HepG2 (cell line): ENCODE data around the gene VEGFB. TPM values are rescaled to one million over a fixed set of nuclear protein-coding genes. Genes with fewer than 3 reads are reported as not detected.
A peak's percentile ranks its signal among the peaks of the same experiment; 100 is the strongest.

Source experiments
- FOXJ3 ChIP-seq: sonication (generic); formaldehyde crosslinking; IDR thresholded peaks from 2 replicates; pipeline ENCODE4 v1.4.0; 2020; ENCODE audit warnings: missing genetic modification reagents, mild to moderate bottlenecking, borderline replicate concordance
- KLF13 ChIP-seq: sonication (generic); formaldehyde crosslinking; IDR thresholded peaks from 2 replicates; pipeline ENCODE4 v1.4.0; 2020; ENCODE audit warnings: mild to moderate bottlenecking, missing genetic modification reagents
- MAFG ChIP-seq: sonication (generic); formaldehyde crosslinking; IDR thresholded peaks from 2 replicates; pipeline ENCODE4 v1.5.1; 2020; ENCODE audit warnings: mild to moderate bottlenecking, missing genetic modification reagents
- MEIS1 ChIP-seq: sonication (generic); formaldehyde crosslinking; IDR thresholded peaks from 2 replicates; pipeline ENCODE4 v1.9.0; 2021; ENCODE audit warnings: mild to moderate bottlenecking, missing genetic modification reagents, moderate library complexity, borderline replicate concordance
- THYN1 ChIP-seq: sonication (generic); formaldehyde crosslinking; IDR thresholded peaks from 2 replicates; pipeline ENCODE4 v1.8.1; 2023; ENCODE audit warnings: low read depth, mild to moderate bottlenecking, moderate library complexity, missing genetic modification reagents, borderline replicate concordance
- U2AF1 ChIP-seq: fragments of 200-400 bp; formaldehyde crosslinking; optimal IDR thresholded peaks from 2 replicates; pipeline ENCODE3; 2017; ENCODE audit warnings: mild to moderate bottlenecking, low read depth, low read length
- ZNF788 ChIP-seq: sonication (generic); formaldehyde crosslinking; IDR thresholded peaks from 2 replicates; pipeline ENCODE4 v1.5.0; 2020; ENCODE audit warnings: mild to moderate bottlenecking, missing genetic modification reagents, borderline replicate concordance
- polyA plus RNA-seq, 8 experiments: library from polyadenylated mRNA; depleted of rRNA in 3 of 8; stranded (reverse) in 7 of 8; unstranded in 1 of 8; fragments of >200 nt; fragmentation: Illumina TruSeq in 4 of 8; extraction: Trizol in 4 of 8; gene quantifications; 2 replicates each; pipeline versions ENCODE4 v1.2.1 to v1.2.3, GENCODE V29; 2011 to 2016; ENCODE audit warnings: low read depth in 4 of 8, missing spikeins in 1 of 8, mixed read lengths in 1 of 8; ENCODE audit not compliant: insufficient read depth in 1 of 8
- total RNA-seq, 5 experiments: library from RNA; depleted of rRNA; stranded (reverse); fragments of >200 nt; fragmentation: Illumina TruSeq; extraction: Trizol; gene quantifications; 2 replicates each; pipeline ENCODE4 v1.2.3, GENCODE V29; 2016; ENCODE audit warnings: low read depth in 1 of 5
- TF ChIP-seq, protein P1 (sequence below): sonication (generic); formaldehyde crosslinking; IDR thresholded peaks from 2 replicates; pipeline ENCODE4 v1.4.0; 2020; ENCODE audit warnings: missing genetic modification reagents
- TF ChIP-seq, protein P2 (sequence below): IDR thresholded peaks from 2 replicates; pipeline ENCODE4 v1.6.1; 2016
- TF ChIP-seq, protein P3 (sequence below): sonication (generic); formaldehyde crosslinking; IDR thresholded peaks from 2 replicates; pipeline ENCODE4 v1.4.0; 2020; ENCODE audit warnings: mild to moderate bottlenecking, missing genetic modification reagents
- TF ChIP-seq, protein P4 (sequence below): sonication (generic); formaldehyde crosslinking; IDR thresholded peaks from 2 replicates; pipeline ENCODE4 v1.4.0; 2020; ENCODE audit warnings: low read depth, missing genetic modification reagents

The VEGFB gene
- total and polyA plus RNA-seq, 2 of the 13 experiments (the other 11 are each of a cell fraction or from before 2014, with no cell fraction given): 9.0 to 11.3 TPM

DNA sequence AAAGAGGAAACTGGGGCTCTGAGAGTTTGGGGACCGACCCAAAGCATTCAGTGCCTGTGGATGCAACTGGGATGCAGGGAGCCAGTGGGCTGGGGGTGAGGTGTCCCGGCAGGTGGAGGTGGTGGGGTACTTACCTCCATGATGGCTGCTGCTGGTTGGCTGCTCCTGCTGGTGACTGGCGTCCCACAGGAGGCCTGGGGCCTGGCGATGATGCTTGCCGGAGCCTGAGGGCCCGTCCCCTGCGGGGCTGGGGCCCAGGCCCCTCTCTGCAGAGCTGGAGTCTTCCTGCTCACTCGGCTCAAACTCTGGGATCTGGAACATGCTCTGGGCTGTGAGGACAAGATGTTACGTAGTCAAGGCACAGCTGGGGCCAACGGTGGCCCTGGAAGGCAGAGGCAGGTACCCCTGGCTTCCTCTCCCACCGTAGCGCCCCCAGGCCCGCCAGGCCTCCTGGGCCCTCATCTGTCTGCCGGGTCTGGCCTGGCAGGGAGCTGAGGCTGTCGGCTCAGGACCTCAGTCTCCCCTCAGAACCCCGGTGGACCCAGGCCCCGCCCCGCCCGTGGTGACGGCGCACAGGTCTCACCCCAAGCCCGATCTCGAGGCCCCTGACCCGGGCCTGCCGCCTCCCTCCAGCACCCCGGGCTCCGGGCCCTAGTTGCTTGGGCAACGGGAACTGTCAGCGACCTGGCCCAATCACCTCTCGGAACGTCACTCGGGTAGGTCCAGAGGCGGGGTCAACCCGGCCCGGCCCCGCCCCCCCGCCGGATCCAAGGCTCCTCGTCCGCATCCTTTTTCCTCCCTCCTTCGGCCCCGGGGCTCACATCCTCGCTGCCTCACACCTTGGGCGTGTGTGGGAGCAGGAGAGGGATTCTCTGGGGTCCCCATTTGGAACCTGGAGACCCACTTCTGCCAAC is 49.9 kb downstream of the VEGFB start, which contains the start of gene BAD (continued):
- TF ChIP-seq, protein P1, sequence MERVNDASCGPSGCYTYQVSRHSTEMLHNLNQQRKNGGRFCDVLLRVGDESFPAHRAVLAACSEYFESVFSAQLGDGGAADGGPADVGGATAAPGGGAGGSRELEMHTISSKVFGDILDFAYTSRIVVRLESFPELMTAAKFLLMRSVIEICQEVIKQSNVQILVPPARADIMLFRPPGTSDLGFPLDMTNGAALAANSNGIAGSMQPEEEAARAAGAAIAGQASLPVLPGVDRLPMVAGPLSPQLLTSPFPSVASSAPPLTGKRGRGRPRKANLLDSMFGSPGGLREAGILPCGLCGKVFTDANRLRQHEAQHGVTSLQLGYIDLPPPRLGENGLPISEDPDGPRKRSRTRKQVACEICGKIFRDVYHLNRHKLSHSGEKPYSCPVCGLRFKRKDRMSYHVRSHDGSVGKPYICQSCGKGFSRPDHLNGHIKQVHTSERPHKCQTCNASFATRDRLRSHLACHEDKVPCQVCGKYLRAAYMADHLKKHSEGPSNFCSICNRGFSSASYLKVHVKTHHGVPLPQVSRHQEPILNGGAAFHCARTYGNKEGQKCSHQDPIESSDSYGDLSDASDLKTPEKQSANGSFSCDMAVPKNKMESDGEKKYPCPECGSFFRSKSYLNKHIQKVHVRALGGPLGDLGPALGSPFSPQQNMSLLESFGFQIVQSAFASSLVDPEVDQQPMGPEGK (CRISPR knock-in tag): peak; percentile 41; the same call in 1 of the 2 replicates
- TF ChIP-seq, protein P2, sequence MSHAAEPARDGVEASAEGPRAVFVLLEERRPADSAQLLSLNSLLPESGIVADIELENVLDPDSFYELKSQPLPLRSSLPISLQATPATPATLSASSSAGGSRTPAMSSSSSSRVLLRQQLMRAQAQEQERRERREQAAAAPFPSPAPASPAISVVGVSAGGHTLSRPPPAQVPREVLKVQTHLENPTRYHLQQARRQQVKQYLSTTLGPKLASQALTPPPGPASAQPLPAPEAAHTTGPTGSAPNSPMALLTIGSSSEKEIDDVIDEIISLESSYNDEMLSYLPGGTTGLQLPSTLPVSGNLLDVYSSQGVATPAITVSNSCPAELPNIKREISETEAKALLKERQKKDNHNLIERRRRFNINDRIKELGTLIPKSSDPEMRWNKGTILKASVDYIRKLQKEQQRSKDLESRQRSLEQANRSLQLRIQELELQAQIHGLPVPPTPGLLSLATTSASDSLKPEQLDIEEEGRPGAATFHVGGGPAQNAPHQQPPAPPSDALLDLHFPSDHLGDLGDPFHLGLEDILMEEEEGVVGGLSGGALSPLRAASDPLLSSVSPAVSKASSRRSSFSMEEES (CRISPR knock-in tag): no peak
- TF ChIP-seq THYN1 (CRISPR knock-in tag) (no peak), U2AF1 (peak; percentile 56), ZNF788 (CRISPR knock-in tag) (0 out of 2 replicates have a peak, but pooled peaks have one; percentile 28), FOXJ3 (CRISPR knock-in tag) (no peak), MEIS1 (CRISPR knock-in tag) (peak; percentile 92; the same call in 1 of the 2 replicates), KLF13 (CRISPR knock-in tag) (no peak), MAFG (CRISPR knock-in tag) (no peak)
- TF ChIP-seq, protein P3, sequence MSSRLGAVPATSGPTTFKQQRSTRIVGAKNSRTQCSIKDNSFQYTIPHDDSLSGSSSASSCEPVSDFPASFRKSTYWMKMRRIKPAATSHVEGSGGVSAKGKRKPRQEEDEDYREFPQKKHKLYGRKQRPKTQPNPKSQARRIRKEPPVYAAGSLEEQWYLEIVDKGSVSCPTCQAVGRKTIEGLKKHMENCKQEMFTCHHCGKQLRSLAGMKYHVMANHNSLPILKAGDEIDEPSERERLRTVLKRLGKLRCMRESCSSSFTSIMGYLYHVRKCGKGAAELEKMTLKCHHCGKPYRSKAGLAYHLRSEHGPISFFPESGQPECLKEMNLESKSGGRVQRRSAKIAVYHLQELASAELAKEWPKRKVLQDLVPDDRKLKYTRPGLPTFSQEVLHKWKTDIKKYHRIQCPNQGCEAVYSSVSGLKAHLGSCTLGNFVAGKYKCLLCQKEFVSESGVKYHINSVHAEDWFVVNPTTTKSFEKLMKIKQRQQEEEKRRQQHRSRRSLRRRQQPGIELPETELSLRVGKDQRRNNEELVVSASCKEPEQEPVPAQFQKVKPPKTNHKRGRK: no peak
- TF ChIP-seq, protein P4, sequence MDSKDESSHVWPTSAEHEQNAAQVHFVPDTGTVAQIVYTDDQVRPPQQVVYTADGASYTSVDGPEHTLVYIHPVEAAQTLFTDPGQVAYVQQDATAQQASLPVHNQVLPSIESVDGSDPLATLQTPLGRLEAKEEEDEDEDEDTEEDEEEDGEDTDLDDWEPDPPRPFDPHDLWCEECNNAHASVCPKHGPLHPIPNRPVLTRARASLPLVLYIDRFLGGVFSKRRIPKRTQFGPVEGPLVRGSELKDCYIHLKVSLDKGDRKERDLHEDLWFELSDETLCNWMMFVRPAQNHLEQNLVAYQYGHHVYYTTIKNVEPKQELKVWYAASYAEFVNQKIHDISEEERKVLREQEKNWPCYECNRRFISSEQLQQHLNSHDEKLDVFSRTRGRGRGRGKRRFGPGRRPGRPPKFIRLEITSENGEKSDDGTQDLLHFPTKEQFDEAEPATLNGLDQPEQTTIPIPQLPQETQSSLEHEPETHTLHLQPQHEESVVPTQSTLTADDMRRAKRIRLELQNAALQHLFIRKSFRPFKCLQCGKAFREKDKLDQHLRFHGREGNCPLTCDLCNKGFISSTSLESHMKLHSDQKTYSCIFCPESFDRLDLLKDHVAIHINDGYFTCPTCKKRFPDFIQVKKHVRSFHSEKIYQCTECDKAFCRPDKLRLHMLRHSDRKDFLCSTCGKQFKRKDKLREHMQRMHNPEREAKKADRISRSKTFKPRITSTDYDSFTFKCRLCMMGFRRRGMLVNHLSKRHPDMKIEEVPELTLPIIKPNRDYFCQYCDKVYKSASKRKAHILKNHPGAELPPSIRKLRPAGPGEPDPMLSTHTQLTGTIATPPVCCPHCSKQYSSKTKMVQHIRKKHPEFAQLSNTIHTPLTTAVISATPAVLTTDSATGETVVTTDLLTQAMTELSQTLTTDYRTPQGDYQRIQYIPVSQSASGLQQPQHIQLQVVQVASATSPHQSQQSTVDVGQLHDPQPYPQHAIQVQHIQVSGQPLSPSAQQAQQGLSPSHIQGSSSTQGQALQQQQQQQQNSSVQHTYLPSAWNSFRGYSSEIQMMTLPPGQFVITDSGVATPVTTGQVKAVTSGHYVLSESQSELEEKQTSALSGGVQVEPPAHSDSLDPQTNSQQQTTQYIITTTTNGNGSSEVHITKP (CRISPR knock-in tag): no peak
